Endothelial cell of umbilical vein (primary cell): Measurements from ENCODE around the gene SYNE1. TPM values are rescaled to one million over a fixed set of nuclear protein-coding genes. Genes with fewer than 3 reads are reported as not detected.
A peak's percentile ranks its signal among the peaks of the same experiment; 100 is the strongest.

ENCODE experiments used
- BruUV-seq: library from RNA; stranded (reverse); fragments of 400-500 nt; replicated peaks from 2 replicates; lab custom pipeline; 2021; lab: Mats Ljungman, UMichigan
- CTCF ChIA-PET: fragments of 300-600, 350-600 bp; sonication (Branson Sonifier 250); formaldehyde crosslinking; loops from one replicate; lab custom pipeline; 2021; ENCODE audit warnings: antibody characterized with exemption, inconsistent platforms; lab: Charles Lee
- POLR2A ChIA-PET: fragments of 300-600, 350-600 bp; sonication (Branson Sonifier 250); formaldehyde crosslinking; loops from one replicate; lab custom pipeline; 2021; ENCODE audit warnings: antibody characterized with exemption, inconsistent platforms; lab: Charles Lee
- DNase-seq: peaks from one replicate; pipeline ENCODE4 v3.0.0-alpha.2; 2011; ENCODE audit warnings: low read depth, low spot score
- FAIRE-seq: peaks from 2 replicates; lab custom pipeline; 2011; peaks lifted over from hg19 to GRCh38; lab: Jason Lieb, UNC
- H2AFZ ChIP-seq: 2 replicates; pipeline ENCODE4 v1.6.0; 2012; ENCODE audit warnings: low read depth, low read length, control low read depth, inconsistent platforms
- H3K27ac ChIP-seq: 2 replicates; pipeline ENCODE4 v1.5.1; 2011; ENCODE audit warnings: low read depth, mild to moderate bottlenecking, control low read depth, low read length, moderate library complexity; ENCODE audit not compliant: insufficient read depth
- H3K27me3 ChIP-seq, 2 experiments: 2 replicates each; pipeline versions ENCODE4 v1.6.0 to v1.6.1; 2011; ENCODE audit warnings: low read length in 2 of 2, mixed read lengths in 1 of 2; ENCODE audit not compliant: control insufficient read depth in 2 of 2, insufficient read depth in 2 of 2
- H3K36me3 ChIP-seq, 2 experiments: 2 replicates in 1 of 2; 3 replicates in 1 of 2; pipeline ENCODE4 v1.5.1; 2011; ENCODE audit warnings: low read length in 2 of 2, mild to moderate bottlenecking in 1 of 2, moderate library complexity in 1 of 2; ENCODE audit not compliant: control insufficient read depth in 2 of 2, insufficient read depth in 2 of 2; ENCODE audit errors: extremely low read depth in 1 of 2
- H3K4me1 ChIP-seq: 3 replicates; pipeline ENCODE4 v1.5.1; 2011; ENCODE audit warnings: mild to moderate bottlenecking, low read length; ENCODE audit not compliant: control insufficient read depth, insufficient read depth; ENCODE audit errors: extremely low read depth
- H3K4me2 ChIP-seq: 2 replicates; pipeline ENCODE4 v1.6.1; 2011; ENCODE audit warnings: low read length, control low read depth, mixed read lengths; ENCODE audit not compliant: insufficient read depth
- H3K4me3 ChIP-seq, 3 experiments: fragments of 200-600 bp in 1 of 3; sonication (generic), shearing (Covaris generic) in 1 of 3; replicated peaks in 1 of 3; 2 replicates each; pipeline ENCODE4 v1.5.1; 2011 to 2016; ENCODE audit warnings: control low read depth in 3 of 3, low read length in 3 of 3, mild to moderate bottlenecking in 2 of 3, inconsistent platforms in 1 of 3, low read depth in 1 of 3, moderate library complexity in 1 of 3; ENCODE audit not compliant: insufficient read depth in 1 of 3
- H3K79me2 ChIP-seq: 2 replicates; pipeline ENCODE4 v1.6.0; 2012; ENCODE audit warnings: low read length, inconsistent platforms; ENCODE audit not compliant: control insufficient read depth, insufficient read depth
- H3K9ac ChIP-seq: replicated peaks from 2 replicates; pipeline ENCODE3; 2011; ENCODE audit warnings: low read length, control low read depth; ENCODE audit not compliant: insufficient read depth; ENCODE audit errors: extremely low read depth
- H3K9me1 ChIP-seq: replicated peaks from 3 replicates; pipeline ENCODE4 v1.6.0; 2011; ENCODE audit warnings: mild to moderate bottlenecking, low read length; ENCODE audit not compliant: control insufficient read depth, insufficient read depth; ENCODE audit errors: extremely low read depth
- H3K9me3 ChIP-seq: replicated peaks from 2 replicates; pipeline ENCODE4 v1.5.1; 2012; ENCODE audit warnings: low read length, inconsistent platforms; ENCODE audit not compliant: control insufficient read depth, insufficient read depth
- H4K20me1 ChIP-seq: replicated peaks from 2 replicates; pipeline ENCODE3; 2011; ENCODE audit warnings: mild to moderate bottlenecking, low read length; ENCODE audit not compliant: control insufficient read depth, insufficient read depth; ENCODE audit errors: extremely low read depth
- CTCF ChIP-seq, 2 donors: IDR thresholded peaks; 1 replicate in 1 of 2; 2 replicates in 1 of 2; pipeline ENCODE4 v1.5.1; 2011; ENCODE audit warnings: low read length in 2 of 2, mild to moderate bottlenecking in 2 of 2, moderate library complexity in 2 of 2, control low read depth in 1 of 2, inconsistent platforms in 1 of 2, low read depth in 1 of 2; ENCODE audit not compliant: insufficient read depth in 1 of 2; ENCODE audit errors: extremely low read depth in 1 of 2
- EZH2 ChIP-seq: IDR thresholded peaks from 2 replicates; pipeline ENCODE4 v1.6.1; 2012; ENCODE audit warnings: borderline replicate concordance, low read depth, mild to moderate bottlenecking, moderate library complexity, low read length, inconsistent platforms; ENCODE audit not compliant: severe bottlenecking
- FOS ChIP-seq: IDR thresholded peaks from 2 replicates; pipeline ENCODE4 v1.6.1; 2011; ENCODE audit warnings: mild to moderate bottlenecking, low read length, moderate library complexity, borderline replicate concordance; ENCODE audit not compliant: insufficient read depth
- JUN ChIP-seq: IDR thresholded peaks from 2 replicates; pipeline ENCODE4 v1.6.1; 2011; ENCODE audit warnings: borderline replicate concordance, low read depth; ENCODE audit not compliant: insufficient read length, insufficient read depth
- MAX ChIP-seq: IDR thresholded peaks from 2 replicates; pipeline ENCODE4 v1.6.1; 2011; ENCODE audit not compliant: insufficient read depth, insufficient read length
- MYC ChIP-seq: IDR thresholded peaks from one replicate; pipeline ENCODE4 v1.6.1; 2011; ENCODE audit warnings: mild to moderate bottlenecking, low read depth, low read length
- POLR2AphosphoS5 ChIP-seq: IDR thresholded peaks from 2 replicates; pipeline ENCODE4 v1.6.1; 2012; ENCODE audit warnings: low read depth, mild to moderate bottlenecking, control low read depth, low read length, moderate library complexity; ENCODE audit not compliant: insufficient read depth
- dilution Hi-C: fragments of 300-500 bp; cut with MboI; formaldehyde crosslinking; loops from one replicate; pipeline ENCODE4 v1.15.0; 2019; ENCODE audit warnings: low sequenced_read_pairs; ENCODE audit not compliant: extremely low pct_ligation_motif_present
- intact Hi-C: fragments of 100-400 bp; cut with micrococcal nuclease; formaldehyde crosslinking; loops from one replicate; pipeline ENCODE4 v1.10.0; 2022
- polyA plus RNA-seq, 4 experiments: library from polyadenylated mRNA; depleted of rRNA in 3 of 4; stranded (reverse) in 3 of 4; unstranded in 1 of 4; fragments of >200 nt; gene quantifications; 2 replicates each; pipeline versions ENCODE4 v1.2.1 to v1.2.3, GENCODE V29; 2011 to 2012; ENCODE audit warnings: missing spikeins in 1 of 4
- total RNA-seq: library from RNA; stranded (reverse); gene quantifications from 2 replicates; pipeline ENCODE4 v1.2.3, GENCODE V29; 2021

SYNE1 gene
- total and polyA plus RNA-seq, 2 donors (not counting 3 experiments of a cell fraction or from before 2014, with no cell fraction given) = 26.5 to 52.3 TPM

GRCh38 chr6:152122434-152122833, 514.7 kb downstream of the SYNE1 start:
- dilution Hi-C loops = no loop called here
- H3K9ac ChIP-seq = no peak overlapping the region
- no peak for TF ChIP-seq JUN
- no peaks in the 10 kb centered on the region for H3K4me1 ChIP-seq
- no TSS peak for BruUV-seq
- FAIRE-seq = no peak
- no peak overlapping the region for H3K27ac ChIP-seq
- H4K20me1 ChIP-seq = no peaks in the 10 kb centered on the region
- no peaks in the 10 kb centered on the region for H3K9me1 ChIP-seq
- no peaks in the 10 kb centered on the region for H3K9me3 ChIP-seq
- POLR2A ChIA-PET = no interaction called here
- H3K36me3 ChIP-seq = peaks cover 0 to 4% of the 10 kb centered on the region in 2 experiments
- intact Hi-C loops = no loop called here
- no peaks in the 10 kb centered on the region for H3K79me2 ChIP-seq
- H3K4me3 ChIP-seq = no peak overlapping the region
- no peak for DNase-seq
- no peak overlapping the region for H2AFZ ChIP-seq
- no peaks in the 10 kb centered on the region for H3K27me3 ChIP-seq
- CTCF ChIA-PET = interaction anchor here (0.7 to 2.8 kb wide), 3 partner anchors 11 to 357 kb away, joined by 4 to 12 read pairs (median 4); no protein-coding TSS in a partner anchor
- H3K4me2 ChIP-seq = no peak overlapping the region

GRCh38 chr6:152121910-152122309, 515.3 kb downstream of the SYNE1 start:
- Histone ChIP-seq H3K27ac (no peak overlapping the region), H3K9me3 (no peaks in the 10 kb centered on the region), H3K9ac (no peak overlapping the region), H3K9me1 (no peaks in the 10 kb centered on the region), H3K4me2 (no peak overlapping the region), H3K79me2 (no peaks in the 10 kb centered on the region), H3K4me3 (no peak overlapping the region), H3K27me3 (no peaks in the 10 kb centered on the region), H3K36me3 (peaks cover 0 to 4% of the 10 kb centered on the region in 2 experiments), H2AFZ (no peak overlapping the region), H4K20me1 (no peaks in the 10 kb centered on the region), H3K4me1 (no peaks in the 10 kb centered on the region)
- CTCF ChIA-PET = interaction anchor here (1.1 to 2.8 kb wide), 3 partner anchors 10 to 356 kb away, joined by 4 to 12 read pairs (median 6); no protein-coding TSS in a partner anchor
- dilution Hi-C loops = no loop called here
- FAIRE-seq (no peak), DNase-seq (no peak)
- intact Hi-C loops = no loop called here
- POLR2A ChIA-PET = no interaction called here
- TF ChIP-seq MYC = no peak
- TF ChIP-seq MAX = no peak
- TF ChIP-seq FOS = no peak
- TF ChIP-seq JUN = no peak
- no peak for TF ChIP-seq EZH2
- TF ChIP-seq POLR2AphosphoS5 = no peak
- no peak for TF ChIP-seq CTCF (IDR thresholded peaks at IDR 0.05; ENCODE audit: extremely low read depth in 1 of 2, insufficient read depth in 1 of 2, low read depth in 1 of 2, low read length in 2 of 2)
- BruUV-seq = TSS peak; percentile 59
